ENCODE measurements around the gene CLDN17. TPM values are rescaled to one million over a fixed set of nuclear protein-coding genes. Genes with fewer than 3 reads are reported as not detected.

Gene CLDN17, protein sequence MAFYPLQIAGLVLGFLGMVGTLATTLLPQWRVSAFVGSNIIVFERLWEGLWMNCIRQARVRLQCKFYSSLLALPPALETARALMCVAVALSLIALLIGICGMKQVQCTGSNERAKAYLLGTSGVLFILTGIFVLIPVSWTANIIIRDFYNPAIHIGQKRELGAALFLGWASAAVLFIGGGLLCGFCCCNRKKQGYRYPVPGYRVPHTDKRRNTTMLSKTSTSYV
- not detected in 2 replicates for total RNA-seq

DNA sequence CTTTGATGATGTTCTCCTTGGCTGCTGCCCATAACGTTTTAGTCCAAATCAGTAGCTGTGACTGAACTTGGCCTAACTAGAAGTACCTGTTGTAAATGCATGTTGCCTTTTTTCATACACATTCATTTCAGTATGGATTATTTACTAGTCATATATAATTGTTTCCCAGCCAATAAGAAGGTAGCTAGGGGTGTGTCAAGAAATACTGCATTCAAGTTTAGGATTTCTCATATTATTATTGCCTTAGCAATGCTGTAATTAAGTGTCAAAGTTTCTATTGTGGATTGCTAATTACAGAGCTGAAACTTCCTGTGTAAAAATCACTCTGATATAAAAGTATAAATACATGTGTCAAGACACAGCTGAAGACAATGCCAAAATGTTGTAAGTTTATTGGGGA lies at the start of gene CLDN17:
Gene CLDN17 (minus strand): TSS at position 101 of the 400 bp plus-strand sequence. CDS start 188 bp downstream, outside the sequence.
- Mint-ChIP-seq H3K9me3 (no peaks in the 10 kb centered on the region), H3K36me3 (ENCODE audit: low read depth) (no peaks in the 10 kb centered on the region), H3K4me3 (ENCODE audit: low read depth) (no peak within 1 kb of the TSS), H3K27ac (no peak within 1 kb of the TSS), H3K27me3 (ENCODE audit: low read depth) (no peaks in the 10 kb centered on the region), H3K4me1 (ENCODE audit: low read depth) (no peaks in the 10 kb centered on the region)
- DNase-seq (ENCODE audit: low spot score), result no peak
- intact Hi-C loops (cut with micrococcal nuclease), result no loop called here

DNA sequence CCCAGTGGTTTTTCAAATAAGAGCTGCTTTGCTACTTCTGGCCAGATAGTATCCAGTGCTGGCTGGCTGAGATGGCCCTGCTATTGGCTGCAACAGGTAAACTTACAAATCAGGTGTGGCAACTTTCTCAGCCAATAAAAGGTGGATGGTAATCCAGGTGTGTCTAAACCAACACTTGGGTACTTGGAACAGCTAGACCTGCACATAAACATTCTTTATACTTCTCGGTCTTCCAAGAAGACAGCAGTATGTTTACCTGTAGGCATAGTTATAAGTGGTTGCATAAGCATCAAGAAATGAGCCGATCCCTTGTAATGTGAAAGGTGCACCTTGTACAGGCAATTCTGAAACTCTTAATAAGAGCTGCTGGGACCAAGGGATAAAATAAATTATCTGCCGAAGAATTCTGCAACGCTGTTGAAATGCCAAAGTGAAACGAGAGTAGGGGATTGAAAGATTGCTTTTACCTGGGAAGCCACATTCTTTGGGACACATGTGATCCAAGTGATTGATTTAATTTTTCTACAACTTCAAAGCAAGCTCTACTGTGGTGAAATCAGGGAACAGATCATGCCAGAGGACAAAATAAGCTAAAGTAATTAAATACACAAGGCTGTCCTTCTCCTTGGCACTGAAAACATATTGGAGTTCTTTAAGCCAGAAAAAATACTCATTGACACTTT lies 49.6 kb upstream of the CLDN17 start, which contains the start of gene CLDN8:
Gene CLDN8 (minus strand): TSS at position 57 of the 683 bp plus-strand sequence. CDS start 172 bp downstream, outside the sequence.
- no peaks in the 10 kb centered on the region for H3K4me1 Mint-ChIP-seq (ENCODE audit: low read depth)
- no peaks in the 10 kb centered on the region for H3K9me3 Mint-ChIP-seq
- H3K4me3 Mint-ChIP-seq (ENCODE audit: low read depth), result no peak within 1 kb of the TSS
- no peaks in the 10 kb centered on the region for H3K36me3 Mint-ChIP-seq (ENCODE audit: low read depth)
- intact Hi-C loops (cut with micrococcal nuclease), result no loop called here
- no peaks in the 10 kb centered on the region for H3K27me3 Mint-ChIP-seq (ENCODE audit: low read depth)
- H3K27ac Mint-ChIP-seq, result no peak within 1 kb of the TSS
- no peak for DNase-seq (ENCODE audit: low spot score)

DNA sequence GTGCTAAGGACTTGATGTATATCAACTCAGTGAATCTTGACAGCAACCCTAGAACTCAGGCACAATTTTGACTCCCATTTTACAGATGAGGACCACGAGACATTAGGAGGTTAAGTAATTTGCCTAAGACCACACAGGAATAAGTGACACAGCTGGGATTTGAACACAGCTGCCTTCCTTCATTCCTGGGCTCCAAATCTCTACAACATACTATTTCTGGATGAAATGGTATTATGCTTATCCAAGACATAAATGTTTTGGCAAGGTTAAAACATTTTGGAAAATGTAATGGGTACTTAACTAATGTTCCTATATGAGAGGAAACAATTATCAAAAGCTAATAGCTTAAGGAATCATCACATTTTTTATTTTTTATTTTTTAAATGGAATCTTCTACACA lies 44.5 kb upstream of the CLDN17 start:
- Mint-ChIP-seq H3K9me3 (no peaks in the 10 kb centered on the region), H3K27me3 (ENCODE audit: low read depth) (no peaks in the 10 kb centered on the region), H3K4me1 (ENCODE audit: low read depth) (no peaks in the 10 kb centered on the region), H3K36me3 (ENCODE audit: low read depth) (no peaks in the 10 kb centered on the region), H3K4me3 (ENCODE audit: low read depth) (no peak overlapping the region), H3K27ac (no peak overlapping the region)
- intact Hi-C loops (cut with micrococcal nuclease), result no loop called here
- no peak for DNase-seq (ENCODE audit: low spot score)

DNA sequence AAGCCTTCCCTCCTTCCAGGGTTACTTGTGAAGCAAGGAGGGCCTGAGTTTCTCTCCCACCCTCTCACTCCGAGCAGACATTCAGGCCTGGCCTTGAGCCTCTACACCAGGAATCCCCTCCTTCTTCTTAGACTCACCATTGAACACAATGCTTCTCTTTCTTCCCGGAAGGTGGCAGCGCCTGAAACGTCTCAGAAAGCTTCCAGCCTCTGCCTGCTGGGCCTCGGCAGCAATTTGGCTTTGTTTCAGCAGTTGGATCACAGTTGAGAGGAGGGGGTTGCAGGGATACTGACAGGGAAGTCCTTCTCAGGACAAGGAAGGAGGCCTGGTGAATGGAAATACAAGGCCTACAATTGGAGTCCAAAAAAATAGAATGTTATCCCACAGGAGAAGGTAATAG lies 43.0 kb upstream of the CLDN17 start:
- Mint-ChIP-seq H3K36me3 (ENCODE audit: low read depth) (no peaks in the 10 kb centered on the region), H3K27me3 (ENCODE audit: low read depth) (no peaks in the 10 kb centered on the region), H3K27ac (no peak overlapping the region), H3K9me3 (no peaks in the 10 kb centered on the region), H3K4me1 (ENCODE audit: low read depth) (no peaks in the 10 kb centered on the region), H3K4me3 (ENCODE audit: low read depth) (no peak overlapping the region)
- DNase-seq (ENCODE audit: low spot score), result no peak
- intact Hi-C loops (cut with micrococcal nuclease), result no loop called here

DNA sequence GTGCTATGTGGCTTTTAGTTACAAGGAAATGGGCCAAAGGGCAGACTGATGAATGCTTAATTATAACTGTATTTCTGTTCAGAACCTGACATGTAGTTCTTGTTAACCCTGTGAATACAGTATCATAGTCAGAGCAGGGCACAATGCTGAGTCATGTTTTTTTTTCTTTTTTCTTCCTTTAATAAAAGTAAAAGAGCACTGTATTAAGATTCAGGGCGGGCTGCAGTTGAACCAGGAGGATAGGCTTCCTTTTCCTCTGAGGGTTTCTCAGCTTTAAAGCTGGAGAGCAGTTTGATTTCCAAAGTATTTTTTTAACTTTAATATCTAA lies 40.6 kb upstream of the CLDN17 start:
- Mint-ChIP-seq H3K4me1 (ENCODE audit: low read depth) (no peaks in the 10 kb centered on the region), H3K36me3 (ENCODE audit: low read depth) (no peaks in the 10 kb centered on the region), H3K27me3 (ENCODE audit: low read depth) (no peaks in the 10 kb centered on the region), H3K27ac (no peak overlapping the region), H3K4me3 (ENCODE audit: low read depth) (no peak overlapping the region), H3K9me3 (no peaks in the 10 kb centered on the region)
- intact Hi-C loops (cut with micrococcal nuclease), result no loop called here
- DNase-seq (ENCODE audit: low spot score), result no peak

DNA sequence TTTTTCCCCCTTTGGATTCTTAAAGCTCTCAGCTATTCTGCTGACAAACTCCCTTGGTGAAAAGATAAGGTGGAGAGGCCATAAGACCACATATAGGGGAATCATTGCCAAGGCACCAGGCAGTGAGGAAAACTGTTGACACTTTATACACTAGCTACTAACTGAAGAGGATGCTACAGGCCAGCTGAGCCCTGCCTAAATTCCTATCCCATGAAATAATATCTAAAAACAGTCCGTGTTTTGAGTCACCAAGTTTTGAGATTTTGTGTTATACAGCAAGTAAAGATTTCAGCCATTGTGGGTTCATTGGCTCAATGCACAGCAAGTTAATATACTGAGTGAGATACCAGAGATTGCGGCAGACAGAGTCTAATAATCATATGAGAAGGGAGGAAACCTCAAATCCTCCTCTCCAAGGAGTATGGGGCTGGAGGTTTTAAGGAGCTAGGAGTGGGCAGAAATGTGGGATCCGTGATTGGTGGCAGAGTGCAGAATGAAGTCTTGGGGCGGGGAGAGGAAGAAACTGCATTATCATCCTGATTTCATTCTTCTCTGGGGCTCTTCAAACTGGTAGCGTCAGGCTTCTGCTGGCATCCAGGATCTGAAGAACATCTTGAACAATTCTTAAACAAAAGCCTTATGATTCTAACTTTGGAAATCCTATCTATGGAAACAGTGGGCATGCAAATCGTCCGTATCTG lies 40.1 kb upstream of the CLDN17 start:
- Mint-ChIP-seq H3K4me1 (ENCODE audit: low read depth) (no peaks in the 10 kb centered on the region), H3K9me3 (no peaks in the 10 kb centered on the region), H3K4me3 (ENCODE audit: low read depth) (no peak overlapping the region), H3K36me3 (ENCODE audit: low read depth) (no peaks in the 10 kb centered on the region), H3K27me3 (ENCODE audit: low read depth) (no peaks in the 10 kb centered on the region), H3K27ac (no peak overlapping the region)
- DNase-seq (ENCODE audit: low spot score), result no peak
- intact Hi-C loops (cut with micrococcal nuclease), result no loop called here

DNA sequence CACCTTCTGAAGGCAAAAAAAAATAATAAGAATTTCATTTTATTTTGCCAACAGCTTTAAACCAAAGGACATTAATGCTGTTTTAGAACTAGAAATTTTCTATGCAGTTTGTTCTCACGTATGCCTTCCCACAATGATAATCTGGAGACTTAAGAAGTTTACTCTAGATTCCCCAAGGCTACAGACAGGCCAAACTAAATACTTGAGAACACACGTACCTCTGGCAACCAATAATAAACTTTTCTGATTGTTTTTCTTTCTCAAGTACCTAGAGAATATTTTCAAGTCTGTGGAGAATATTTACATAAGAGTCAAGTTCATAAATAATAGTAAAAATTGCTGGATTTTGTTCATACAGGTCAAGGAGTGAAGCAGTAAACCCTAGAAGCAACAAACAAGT lies 33.4 kb upstream of the CLDN17 start:
- H3K9me3 Mint-ChIP-seq, result no peaks in the 10 kb centered on the region
- H3K27me3 Mint-ChIP-seq (ENCODE audit: low read depth), result no peaks in the 10 kb centered on the region
- H3K4me1 Mint-ChIP-seq (ENCODE audit: low read depth), result no peaks in the 10 kb centered on the region
- H3K4me3 Mint-ChIP-seq (ENCODE audit: low read depth), result no peak overlapping the region
- no peak overlapping the region for H3K27ac Mint-ChIP-seq
- no peak for DNase-seq (ENCODE audit: low spot score)
- no peaks in the 10 kb centered on the region for H3K36me3 Mint-ChIP-seq (ENCODE audit: low read depth)
- intact Hi-C loops (cut with micrococcal nuclease), result loop anchor here (10.0 kb wide), 1 partner anchor 155 kb away; no protein-coding TSS in a partner anchor

DNA sequence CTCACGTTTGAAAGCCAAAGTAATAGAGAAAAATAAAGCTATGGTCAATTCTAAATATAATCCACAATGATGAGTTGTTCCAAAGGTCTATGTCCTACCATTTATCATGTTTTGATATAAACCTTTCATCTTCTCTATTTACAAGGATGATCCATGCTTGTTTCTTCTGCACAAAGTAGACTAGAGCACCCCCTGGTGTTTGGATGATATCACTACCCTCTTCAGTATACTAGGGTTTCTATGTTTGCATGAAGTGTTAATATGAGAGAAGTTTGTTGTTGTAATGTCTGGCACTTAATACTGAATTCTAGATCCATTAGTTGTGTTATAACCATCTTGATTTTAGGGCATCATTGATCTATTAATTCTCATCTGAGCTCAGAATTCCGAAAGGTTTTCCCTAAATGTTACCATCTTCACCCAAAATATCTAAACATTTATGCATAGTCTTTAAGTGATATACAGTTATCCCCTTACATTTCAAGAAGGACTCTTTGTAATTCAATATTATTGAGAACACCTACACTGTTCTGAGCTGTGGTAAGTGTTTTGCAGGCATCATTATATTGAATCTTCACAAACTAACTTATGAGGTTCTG lies 28.2 kb upstream of the CLDN17 start:
- H3K27me3 Mint-ChIP-seq (ENCODE audit: low read depth), result no peaks in the 10 kb centered on the region
- H3K27ac Mint-ChIP-seq, result no peak overlapping the region
- intact Hi-C loops (cut with micrococcal nuclease), result loop anchor here (10.0 kb wide), 1 partner anchor 150 kb away; no protein-coding TSS in a partner anchor
- no peak overlapping the region for H3K4me3 Mint-ChIP-seq (ENCODE audit: low read depth)
- no peaks in the 10 kb centered on the region for H3K9me3 Mint-ChIP-seq
- no peaks in the 10 kb centered on the region for H3K4me1 Mint-ChIP-seq (ENCODE audit: low read depth)
- DNase-seq (ENCODE audit: low spot score), result no peak
- no peaks in the 10 kb centered on the region for H3K36me3 Mint-ChIP-seq (ENCODE audit: low read depth)

DNA sequence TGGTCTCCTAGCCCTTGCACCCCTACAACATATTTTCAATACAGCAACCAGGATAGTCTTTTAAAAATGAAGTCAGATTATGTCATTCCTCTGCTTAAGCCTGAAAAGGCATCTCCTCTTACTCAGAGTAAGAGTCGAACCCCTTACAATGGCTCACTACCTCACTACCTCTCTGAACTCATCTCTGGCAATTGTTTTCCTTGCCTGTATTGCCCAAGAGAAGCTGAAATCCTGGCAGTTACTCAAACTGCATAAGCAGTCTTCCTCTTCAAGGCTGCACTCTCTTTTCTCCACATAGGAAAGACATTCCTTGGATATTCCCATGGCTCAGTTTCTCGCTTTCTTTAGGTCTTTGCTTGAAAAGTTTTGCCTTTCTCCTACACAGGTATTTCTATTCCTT lies 26.6 kb upstream of the CLDN17 start:
- Mint-ChIP-seq H3K9me3 (no peaks in the 10 kb centered on the region), H3K27me3 (ENCODE audit: low read depth) (no peaks in the 10 kb centered on the region), H3K4me3 (ENCODE audit: low read depth) (no peak overlapping the region), H3K4me1 (ENCODE audit: low read depth) (no peaks in the 10 kb centered on the region), H3K27ac (no peak overlapping the region), H3K36me3 (ENCODE audit: low read depth) (no peaks in the 10 kb centered on the region)
- no peak for DNase-seq (ENCODE audit: low spot score)
- intact Hi-C loops (cut with micrococcal nuclease), result loop anchor here (10.0 kb wide), 1 partner anchor 148 kb away; no protein-coding TSS in a partner anchor

DNA sequence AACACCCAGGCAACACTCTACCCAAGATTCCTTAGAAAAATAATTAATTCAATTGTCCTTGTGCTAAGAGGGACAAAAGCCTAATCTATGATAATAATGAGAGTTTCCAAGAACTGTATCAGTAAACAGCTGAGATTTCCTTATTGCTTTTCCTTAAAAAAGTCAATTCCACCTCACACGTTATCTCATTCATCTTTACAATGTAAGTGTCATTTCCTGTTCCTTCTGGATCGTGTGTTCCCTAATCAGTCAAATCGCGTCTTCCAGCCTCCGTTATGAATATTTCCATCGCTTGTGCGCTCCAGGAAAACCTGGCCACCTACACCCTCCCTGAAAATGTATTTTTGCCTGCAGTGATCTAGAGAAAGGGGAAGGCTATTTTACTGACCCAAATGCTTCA lies 23.9 kb upstream of the CLDN17 start:
- intact Hi-C loops (cut with micrococcal nuclease), result loop anchor here (10.0 kb wide), 1 partner anchor 146 kb away; no protein-coding TSS in a partner anchor
- DNase-seq (ENCODE audit: low spot score), result no peak
- H3K4me1 Mint-ChIP-seq (ENCODE audit: low read depth), result no peaks in the 10 kb centered on the region
- H3K9me3 Mint-ChIP-seq, result no peaks in the 10 kb centered on the region
- H3K27me3 Mint-ChIP-seq (ENCODE audit: low read depth), result no peaks in the 10 kb centered on the region
- no peak overlapping the region for H3K27ac Mint-ChIP-seq
- no peak overlapping the region for H3K4me3 Mint-ChIP-seq (ENCODE audit: low read depth)
- H3K36me3 Mint-ChIP-seq (ENCODE audit: low read depth), result no peaks in the 10 kb centered on the region

DNA sequence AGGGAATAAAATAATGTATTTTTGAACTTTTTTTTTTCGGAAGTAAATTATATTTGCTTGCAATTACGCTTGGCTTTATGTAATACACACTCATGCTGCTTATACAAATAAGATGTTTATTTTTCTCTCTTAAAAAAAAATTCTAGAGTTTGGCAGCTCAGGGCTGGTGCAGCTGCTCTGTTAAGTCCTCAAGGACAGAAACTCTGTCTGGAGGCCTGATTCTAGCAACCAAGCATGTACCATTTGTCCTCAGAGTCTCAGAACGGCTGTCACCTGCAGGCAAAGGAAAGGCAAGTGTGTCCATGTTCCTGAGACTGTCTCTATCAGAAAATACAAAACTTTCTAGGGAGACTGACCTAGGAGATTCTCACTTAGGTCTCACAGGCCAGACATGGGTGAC lies 23.2 kb upstream of the CLDN17 start:
- Mint-ChIP-seq H3K36me3 (ENCODE audit: low read depth) (no peaks in the 10 kb centered on the region), H3K9me3 (no peaks in the 10 kb centered on the region), H3K27ac (no peak overlapping the region), H3K27me3 (ENCODE audit: low read depth) (no peaks in the 10 kb centered on the region), H3K4me3 (ENCODE audit: low read depth) (no peak overlapping the region), H3K4me1 (ENCODE audit: low read depth) (no peaks in the 10 kb centered on the region)
- intact Hi-C loops (cut with micrococcal nuclease), result loop anchor here (10.0 kb wide), 1 partner anchor 145 kb away; no protein-coding TSS in a partner anchor
- no peak for DNase-seq (ENCODE audit: low spot score)

DNA sequence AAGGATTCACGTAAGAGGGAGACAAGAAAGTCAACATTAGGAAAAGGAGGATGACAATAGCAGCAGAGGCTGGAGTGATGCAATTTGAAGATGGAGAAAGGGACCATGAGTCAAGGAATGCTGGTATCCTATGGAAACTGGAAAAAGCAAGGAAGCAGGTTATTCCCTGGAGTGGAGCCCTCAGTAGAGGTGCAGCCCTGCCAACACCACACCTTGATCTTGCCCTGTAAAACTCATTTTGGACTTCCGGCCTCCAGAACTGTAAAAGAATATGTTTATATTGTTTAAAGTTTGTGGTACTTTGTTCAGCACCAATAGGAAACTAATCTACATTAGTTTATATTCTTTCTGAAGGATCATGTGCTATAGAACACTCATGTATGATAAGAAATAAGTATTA lies 19.6 kb upstream of the CLDN17 start:
- H3K27me3 Mint-ChIP-seq (ENCODE audit: low read depth), result no peaks in the 10 kb centered on the region
- no peak overlapping the region for H3K4me3 Mint-ChIP-seq (ENCODE audit: low read depth)
- no peak overlapping the region for H3K27ac Mint-ChIP-seq
- intact Hi-C loops (cut with micrococcal nuclease), result no loop called here
- DNase-seq (ENCODE audit: low spot score), result no peak
- H3K9me3 Mint-ChIP-seq, result no peaks in the 10 kb centered on the region
- H3K36me3 Mint-ChIP-seq (ENCODE audit: low read depth), result no peaks in the 10 kb centered on the region
- no peaks in the 10 kb centered on the region for H3K4me1 Mint-ChIP-seq (ENCODE audit: low read depth)

DNA sequence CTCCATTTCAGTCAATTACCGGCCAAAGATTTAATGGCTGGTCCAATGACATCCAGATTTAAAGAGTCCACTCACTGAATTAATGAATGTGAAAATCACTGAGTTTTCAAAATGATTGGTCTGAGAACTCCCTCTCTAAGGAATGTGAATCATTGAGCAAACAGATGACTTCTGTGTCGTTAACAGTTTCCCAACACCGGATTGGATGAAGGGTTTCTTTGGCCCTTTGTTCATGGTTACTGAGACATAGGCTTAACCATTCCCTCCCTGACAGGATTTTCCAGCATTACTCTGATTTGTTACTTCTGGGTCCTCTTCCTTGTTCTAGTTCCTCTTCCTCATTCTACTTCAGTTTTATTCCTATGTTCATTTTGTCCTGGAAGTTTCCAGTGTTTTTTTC lies 1.5 kb upstream of the CLDN17 start:
- Mint-ChIP-seq H3K27ac (no peak overlapping the region), H3K9me3 (no peaks in the 10 kb centered on the region), H3K4me1 (ENCODE audit: low read depth) (no peaks in the 10 kb centered on the region), H3K4me3 (ENCODE audit: low read depth) (no peak overlapping the region), H3K36me3 (ENCODE audit: low read depth) (no peaks in the 10 kb centered on the region), H3K27me3 (ENCODE audit: low read depth) (no peaks in the 10 kb centered on the region)
- no peak for DNase-seq (ENCODE audit: low spot score)
- intact Hi-C loops (cut with micrococcal nuclease), result no loop called here

All from activated T-helper 2 cell treated with anti-CD3 and anti-CD28 coated beads, Interferon-gamma antibody, Interleukin-2, Interleukin-4, amounts not matched to agents 10 μg/mL and 5 μg/mL and 100 μg/mL, durations not matched to agents 14 hours and 24 hours and 36 hours (primary cell).